Measurements from ENCODE around the gene MPG. TPM values are rescaled to one million over a fixed set of nuclear protein-coding genes. Genes with fewer than 3 reads are reported as not detected.

The MPG gene
- total and polyA plus RNA-seq, 5 experiments from 2014 or later: 24.5 to 57.7 (median 46.0) TPM

DNA sequence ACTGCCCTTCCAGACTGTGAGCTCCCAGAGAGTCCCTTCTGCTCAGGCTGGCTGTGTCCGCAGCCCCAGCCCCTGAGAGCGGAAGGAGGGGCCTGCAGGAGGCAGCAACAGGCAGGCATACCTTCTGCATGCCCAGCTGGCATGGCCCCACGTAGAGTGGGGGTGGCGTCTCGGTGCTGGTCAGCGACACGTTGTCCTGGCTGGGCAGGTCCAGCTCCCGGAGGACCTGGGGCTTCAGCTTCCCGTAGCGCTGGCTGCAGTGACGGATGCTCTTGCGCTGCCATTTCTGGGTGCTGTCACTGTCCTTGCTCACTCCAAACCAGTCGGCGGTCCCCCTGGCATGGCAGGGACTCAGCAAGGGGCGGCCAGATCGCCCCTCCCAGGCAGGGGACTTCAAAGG is 14.6 kb upstream of the MPG start:
- Mint-ChIP-seq H3K36me3 (no peaks in the 10 kb centered on the region), H3K9me3 (no peaks in the 10 kb centered on the region), H3K4me3 (no peak overlapping the region), H3K27me3 (peaks cover 0 to 10% (median 3%) of the 10 kb centered on the region in 5 donors), H3K27ac (no peak overlapping the region), H3K4me1 (peaks cover 0 to 5% (median 3%) of the 10 kb centered on the region in 4 donors)
- DNase-seq (no peak), ATAC-seq (no peak)
- POLR2A ChIA-PET: no interaction called here

DNA sequence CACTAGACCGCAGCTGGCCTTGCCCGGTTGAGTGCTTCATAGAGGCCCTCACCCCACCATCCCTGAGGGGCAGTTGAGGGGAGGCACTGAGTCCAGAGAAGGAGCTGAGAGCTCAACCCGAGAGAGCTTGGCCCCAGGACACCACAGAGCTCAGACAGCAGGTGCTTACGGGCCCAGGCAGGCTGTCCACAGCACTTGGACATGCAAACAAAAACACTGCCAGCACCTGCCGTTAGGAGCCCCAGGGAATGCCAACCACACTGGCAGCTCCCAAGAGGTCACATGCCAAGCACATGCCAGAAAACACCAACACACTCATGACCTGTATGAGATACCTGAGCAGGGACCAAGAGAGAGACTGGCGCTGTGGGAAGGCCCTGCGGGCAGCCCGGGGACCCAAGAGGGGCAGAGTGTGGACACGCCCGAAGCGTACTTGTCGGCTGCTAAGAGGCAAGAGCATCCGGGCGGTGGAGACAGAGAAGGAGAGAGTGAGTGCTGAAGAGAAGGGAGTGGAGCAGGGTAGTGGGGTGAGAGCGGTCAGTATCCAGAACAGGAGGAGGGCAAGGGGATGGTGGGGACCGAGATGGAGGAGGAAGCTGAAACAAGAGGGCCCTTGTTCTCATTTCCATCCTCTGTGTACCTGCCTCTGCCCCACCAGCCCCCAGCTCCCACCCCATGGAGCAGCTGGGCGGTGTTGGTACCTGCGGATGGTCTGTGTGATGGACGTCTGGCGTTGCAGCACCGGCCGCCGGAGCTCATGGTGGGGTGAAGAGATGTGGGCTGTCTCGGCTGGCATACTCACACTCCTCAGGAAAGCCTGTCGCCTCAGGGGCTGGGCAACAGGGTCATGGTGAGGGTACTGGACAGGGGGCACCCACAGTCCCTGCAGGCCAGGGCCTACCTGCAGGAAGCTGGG is 13.8 kb upstream of the MPG start:
- no peak overlapping the region for H3K4me3 Mint-ChIP-seq
- ATAC-seq (no peak), DNase-seq (no peak)
- H3K36me3 Mint-ChIP-seq: no peaks in the 10 kb centered on the region
- peak overlapping the region in 1 of 10 donors; percentile 61 for H3K27ac Mint-ChIP-seq
- peaks cover 0 to 10% (median 3%) of the 10 kb centered on the region in 5 donors for H3K27me3 Mint-ChIP-seq
- POLR2A ChIA-PET: interaction anchor here (2.0 kb wide), 1 partner anchor 31 kb away, joined by 10 read pairs; no protein-coding TSS in a partner anchor
- H3K9me3 Mint-ChIP-seq: no peaks in the 10 kb centered on the region
- H3K4me1 Mint-ChIP-seq: peaks cover 0 to 5% (median 3%) of the 10 kb centered on the region in 4 donors

DNA sequence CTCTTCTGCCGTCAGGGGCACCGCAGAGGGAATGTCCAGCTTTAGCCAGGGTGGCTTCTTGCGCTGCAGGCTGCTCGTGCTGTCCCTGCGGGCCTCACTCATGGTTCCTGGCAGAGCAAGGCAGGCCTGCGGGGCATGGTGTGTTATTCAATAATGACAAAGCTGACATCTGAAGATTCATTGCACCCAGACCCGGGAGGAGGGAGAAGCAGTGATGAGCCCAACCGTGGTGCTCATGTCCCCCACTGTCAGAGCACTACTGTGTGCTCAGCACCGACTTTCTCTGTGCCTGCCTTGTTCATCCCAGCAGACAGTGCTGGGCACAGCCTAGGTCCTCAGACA is 13.1 kb upstream of the MPG start:
- DNase-seq: no peak
- POLR2A ChIA-PET: interaction anchor here (2.0 to 2.1 kb wide), 2 partner anchors 30 to 33 kb away, joined by 10 to 18 read pairs; no protein-coding TSS in a partner anchor
- Mint-ChIP-seq H3K27ac (no peak overlapping the region), H3K36me3 (no peaks in the 10 kb centered on the region), H3K4me3 (no peak overlapping the region), H3K4me1 (peaks cover 0 to 5% (median 3%) of the 10 kb centered on the region in 4 donors), H3K27me3 (peaks cover 3 to 15% (median 6%) of the 10 kb centered on the region in 5 donors), H3K9me3 (no peaks in the 10 kb centered on the region)
- ATAC-seq: no peak

DNA sequence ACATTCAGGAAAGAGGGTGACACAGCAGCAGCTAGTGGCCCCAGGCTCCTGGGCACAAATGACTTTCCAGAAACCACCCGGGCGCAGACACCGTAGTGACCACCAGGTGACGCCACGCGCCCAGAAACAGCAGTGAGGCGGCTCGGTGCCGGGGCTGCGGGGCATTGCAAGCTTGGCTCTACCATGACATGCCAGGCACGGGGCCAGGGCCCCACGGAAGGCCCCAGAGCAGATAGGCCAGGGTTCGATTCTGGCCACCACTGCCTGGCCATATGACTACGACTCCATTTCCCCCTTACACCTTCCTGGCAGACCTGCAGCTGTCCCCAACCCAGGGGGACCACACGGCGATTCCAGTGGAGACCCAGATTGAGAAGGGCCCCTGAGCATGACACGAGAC is 12.3 kb upstream of the MPG start:
- Mint-ChIP-seq H3K27ac (peak overlapping the region in 1 of 10 donors; percentile 11), H3K9me3 (no peaks in the 10 kb centered on the region), H3K4me3 (no peak overlapping the region), H3K36me3 (no peaks in the 10 kb centered on the region), H3K27me3 (peaks cover 5 to 21% (median 10%) of the 10 kb centered on the region in 5 donors), H3K4me1 (peaks cover 0 to 5% (median 3%) of the 10 kb centered on the region in 4 donors)
- peak; percentile 64 to 88 (median 80) for DNase-seq
- ATAC-seq: peak; percentile 97 to 98
- POLR2A ChIA-PET: interaction anchor here (1.2 to 2.1 kb wide), 3 partner anchors 11 to 32 kb away, joined by 4 to 18 read pairs (median 10); no protein-coding TSS in a partner anchor

GRCh38 chr16:66309-67182 is 11.5 kb upstream of the MPG start:
- H3K4me3 Mint-ChIP-seq: no peak overlapping the region
- no peaks in the 10 kb centered on the region for H3K36me3 Mint-ChIP-seq
- H3K9me3 Mint-ChIP-seq: no peaks in the 10 kb centered on the region
- ATAC-seq (no peak), DNase-seq (no peak)
- H3K4me1 Mint-ChIP-seq: peaks cover 2 to 5% (median 3%) of the 10 kb centered on the region in 4 donors
- H3K27me3 Mint-ChIP-seq: peaks cover 8 to 26% (median 11%) of the 10 kb centered on the region in 5 donors
- POLR2A ChIA-PET: interaction anchor here (1.2 to 2.1 kb wide), 3 partner anchors 11 to 31 kb away, joined by 4 to 18 read pairs (median 10); no protein-coding TSS in a partner anchor
- no peak overlapping the region for H3K27ac Mint-ChIP-seq

- Mint-ChIP-seq H3K36me3 (no peaks in the 10 kb centered on the region), H3K4me3 (no peak overlapping the region), H3K27me3 (peaks cover 8 to 29% (median 11%) of the 10 kb centered on the region in 5 donors), H3K4me1 (peaks cover 3 to 5% (median 4%) of the 10 kb centered on the region in 4 donors), H3K27ac (no peak overlapping the region), H3K9me3 (no peaks in the 10 kb centered on the region)
- POLR2A ChIA-PET: no interaction called here
- DNase-seq (no peak), ATAC-seq (no peak)
Measured at GRCh38 chr16:67183-67791, 10.7 kb upstream of the MPG start.

- no peak for ATAC-seq
- H3K27me3 Mint-ChIP-seq: peaks cover 11 to 34% (median 15%) of the 10 kb centered on the region in 5 donors
- H3K9me3 Mint-ChIP-seq: no peaks in the 10 kb centered on the region
- peaks cover 6 to 10% (median 7%) of the 10 kb centered on the region in 4 donors for H3K4me1 Mint-ChIP-seq
- H3K36me3 Mint-ChIP-seq: peaks cover 0 to 3% (median 0%) of the 10 kb centered on the region in 3 donors
- POLR2A ChIA-PET: no interaction called here
- H3K4me3 Mint-ChIP-seq: no peak overlapping the region
- DNase-seq: no peak
- H3K27ac Mint-ChIP-seq: no peak overlapping the region
Measured at GRCh38 chr16:67884-68789, 9.9 kb upstream of the MPG start.

GRCh38 chr16:69181-69580 is 8.8 kb upstream of the MPG start:
- peak overlapping the region in 1 of 10 donors; percentile 37 for H3K27ac Mint-ChIP-seq

DNA sequence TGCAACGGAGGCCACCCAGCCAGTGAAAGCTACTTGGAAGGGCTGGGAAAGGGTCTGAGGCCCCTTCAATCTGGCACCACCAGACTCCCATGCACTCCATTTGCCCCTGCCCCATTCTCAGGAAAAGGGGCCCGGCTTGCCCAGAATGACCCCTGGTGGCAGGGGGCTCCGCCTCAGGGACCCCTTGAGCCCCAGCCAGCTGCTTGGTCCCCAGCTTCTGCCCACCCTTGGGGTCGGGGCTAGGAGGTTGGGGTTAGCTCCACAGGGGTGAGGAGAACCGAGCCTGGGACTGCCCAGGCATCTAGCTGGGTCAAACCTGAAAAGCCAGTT is 6.8 kb upstream of the MPG start:
- ATAC-seq: no peak
- POLR2A ChIA-PET: no interaction called here
- peaks cover 17 to 41% (median 22%) of the 10 kb centered on the region in 5 donors for H3K27me3 Mint-ChIP-seq
- peaks cover 0 to 3% (median 0%) of the 10 kb centered on the region in 3 donors for H3K36me3 Mint-ChIP-seq
- DNase-seq: no peak
- no peak overlapping the region for H3K27ac Mint-ChIP-seq
- peaks cover 3 to 10% (median 8%) of the 10 kb centered on the region in 4 donors for H3K4me1 Mint-ChIP-seq
- peak overlapping the region in 1 of 10 donors; percentile 48 for H3K4me3 Mint-ChIP-seq
- H3K9me3 Mint-ChIP-seq: no peaks in the 10 kb centered on the region

More at GRCh38 chr16:69181-69580, 8.8 kb upstream of the MPG start:
- Mint-ChIP-seq H3K27me3 (peaks cover 15 to 42% (median 21%) of the 10 kb centered on the region in 5 donors), H3K9me3 (no peaks in the 10 kb centered on the region), H3K4me1 (peaks cover 6 to 12% (median 7%) of the 10 kb centered on the region in 4 donors), H3K4me3 (no peak overlapping the region), H3K36me3 (peaks cover 0 to 3% (median 0%) of the 10 kb centered on the region in 3 donors)
- POLR2A ChIA-PET: no interaction called here
- no peak for ATAC-seq
- no peak for DNase-seq

DNA sequence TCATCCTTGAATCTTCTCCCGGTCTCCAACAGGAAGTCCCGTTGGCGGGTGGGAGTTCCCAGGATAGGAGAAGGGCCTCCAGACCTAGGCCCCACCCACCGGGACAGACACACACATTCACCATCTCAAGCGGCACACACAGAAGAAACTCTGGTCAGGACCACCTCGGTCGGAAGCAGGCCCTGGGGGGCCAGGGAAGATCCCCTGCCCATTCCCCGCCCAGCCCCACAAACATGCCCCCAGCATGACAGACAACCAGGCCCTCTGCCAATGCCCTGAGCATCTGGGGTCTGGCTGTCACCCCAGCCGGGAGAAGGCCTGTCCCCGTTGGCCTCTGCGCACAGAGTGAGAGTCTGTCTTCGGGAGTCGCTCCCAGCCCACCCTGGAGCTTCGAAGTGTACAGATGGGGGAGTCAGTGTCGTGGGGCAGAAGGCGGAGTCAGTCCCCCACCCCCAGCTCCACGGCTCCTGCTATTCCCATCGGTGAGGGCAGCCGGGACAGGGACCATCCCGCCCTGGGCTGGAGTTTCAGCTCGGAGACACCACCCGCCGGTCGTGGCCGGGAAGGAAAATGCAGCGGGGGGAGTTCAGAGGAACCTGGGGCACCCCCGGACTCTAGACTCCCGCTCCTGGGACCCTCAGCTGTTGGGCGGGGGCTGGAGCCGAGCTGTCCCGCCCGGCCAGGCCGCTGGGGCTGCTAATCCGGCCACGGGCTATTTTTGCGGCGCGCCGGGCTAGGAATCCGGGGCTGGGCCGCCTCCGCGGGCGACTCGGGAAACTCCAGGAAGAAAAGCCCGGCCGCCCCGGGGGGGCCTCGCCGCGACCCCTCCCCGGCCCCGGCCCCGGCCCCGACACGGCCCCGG is 6.3 kb upstream of the MPG start:
- Mint-ChIP-seq H3K27me3 (peaks cover 17 to 41% (median 22%) of the 10 kb centered on the region in 5 donors), H3K4me3 (peak overlapping the region in 3 of 10 donors; percentile 26 to 48 (median 29)), H3K27ac (no peak overlapping the region), H3K9me3 (no peaks in the 10 kb centered on the region), H3K36me3 (peaks cover 0 to 3% (median 0%) of the 10 kb centered on the region in 3 donors), H3K4me1 (peaks cover 8 to 16% (median 13%) of the 10 kb centered on the region in 4 donors)
- ATAC-seq (no peak), DNase-seq (no peak)
- POLR2A ChIA-PET: interaction anchor here (0.6 kb wide), 1 partner anchor 12 kb away, joined by 3 read pairs; no protein-coding TSS in a partner anchor

All from naive thymus-derived CD8-positive, alpha-beta T cell (primary cell).